Mesenchymal stem cell (in vitro differentiated cells and primary cell): Measurements from ENCODE around the gene TRIM34.

ENCODE experiments used
- DNase-seq: peaks from one replicate; pipeline ENCODE4 v3.0.0-alpha.2; 2013
- H2AFZ ChIP-seq: one replicate; pipeline ENCODE4 v1.6.1; 2013; ENCODE audit warnings: low read depth, mild to moderate bottlenecking, control low read depth, inconsistent platforms, low read length, moderate library complexity
- H2AK5ac ChIP-seq: 2 replicates; pipeline ENCODE4 v1.6.1; 2013; ENCODE audit warnings: low read length, moderate library complexity, mild to moderate bottlenecking, inconsistent platforms; ENCODE audit not compliant: severe bottlenecking
- H2BK120ac ChIP-seq: one replicate; pipeline ENCODE4 v1.6.1; 2013; ENCODE audit warnings: low read depth, mild to moderate bottlenecking, inconsistent platforms, low read length, moderate library complexity
- H2BK12ac ChIP-seq, 2 experiments: one replicate each; pipeline ENCODE4 v1.6.1; 2013; ENCODE audit warnings: inconsistent platforms in 2 of 2, low read length in 2 of 2, mild to moderate bottlenecking in 2 of 2, moderate library complexity in 2 of 2, control low read depth in 1 of 2
- H2BK15ac ChIP-seq: one replicate; pipeline ENCODE4 v1.6.1; 2013; ENCODE audit warnings: mild to moderate bottlenecking, low read depth, inconsistent platforms; ENCODE audit not compliant: poor library complexity, severe bottlenecking
- H2BK5ac ChIP-seq: 2 replicates; pipeline ENCODE4 v1.6.1; 2013; ENCODE audit warnings: low read depth, mild to moderate bottlenecking, low read length, control low read depth, inconsistent platforms; ENCODE audit not compliant: poor library complexity, severe bottlenecking
- H3K14ac ChIP-seq, 2 experiments: one replicate each; pipeline ENCODE4 v1.6.1; 2013; ENCODE audit warnings: inconsistent platforms in 2 of 2, low read length in 2 of 2, control low read depth in 1 of 2, mild to moderate bottlenecking in 1 of 2, moderate library complexity in 1 of 2
- H3K18ac ChIP-seq, 2 experiments: one replicate each; pipeline ENCODE4 v1.6.1; 2013; ENCODE audit warnings: inconsistent platforms in 2 of 2, low read length in 2 of 2, control low read depth in 1 of 2, low read depth in 1 of 2, mild to moderate bottlenecking in 1 of 2
- H3K23ac ChIP-seq, 2 experiments: one replicate each; pipeline ENCODE4 v1.6.1; 2013; ENCODE audit warnings: inconsistent platforms in 2 of 2, low read length in 2 of 2, mild to moderate bottlenecking in 2 of 2, moderate library complexity in 2 of 2, control low read depth in 1 of 2
- H3K27ac ChIP-seq: 2 replicates; pipeline ENCODE4 v1.5.1; 2013; ENCODE audit warnings: mild to moderate bottlenecking, moderate library complexity, low read length, control low read depth, inconsistent platforms; ENCODE audit not compliant: poor library complexity, severe bottlenecking
- H3K27me3 ChIP-seq, 2 experiments: 2 replicates each; pipeline versions ENCODE4 v1.6.1 to v1.7.0; 2013; ENCODE audit warnings: low read length in 2 of 2, mild to moderate bottlenecking in 2 of 2, moderate library complexity in 2 of 2, control low read depth in 1 of 2, inconsistent platforms in 1 of 2; ENCODE audit not compliant: control insufficient read depth in 1 of 2, insufficient read depth in 1 of 2
- H3K36me3 ChIP-seq, 2 experiments: 2 replicates each; pipeline versions ENCODE4 v1.6.1 to v1.7.0; 2013; ENCODE audit warnings: low read length in 2 of 2, control low read depth in 1 of 2, inconsistent platforms in 1 of 2, low read depth in 1 of 2, mild to moderate bottlenecking in 1 of 2; ENCODE audit not compliant: insufficient read depth in 2 of 2, control insufficient read depth in 1 of 2
- H3K4ac ChIP-seq, 2 experiments: one replicate each; pipeline ENCODE4 v1.6.1; 2013; ENCODE audit warnings: inconsistent platforms in 2 of 2, low read length in 2 of 2, mild to moderate bottlenecking in 2 of 2, moderate library complexity in 2 of 2, control low read depth in 1 of 2, low read depth in 1 of 2
- H3K4me1 ChIP-seq: 2 replicates; pipeline ENCODE4 v1.6.1; 2013; ENCODE audit warnings: low read depth, low read length, control low read depth; ENCODE audit not compliant: control insufficient read depth, insufficient read depth
- H3K4me2 ChIP-seq: 2 replicates; pipeline ENCODE4 v1.6.1; 2013; ENCODE audit warnings: low read length, mild to moderate bottlenecking, inconsistent platforms; ENCODE audit not compliant: poor library complexity, severe bottlenecking
- H3K4me3 ChIP-seq, 2 experiments: 2 replicates each; pipeline versions ENCODE4 v1.5.1 to v1.7.0; 2013; ENCODE audit warnings: low read length in 2 of 2, mild to moderate bottlenecking in 2 of 2, control low read depth in 1 of 2, low read depth in 1 of 2; ENCODE audit not compliant: insufficient read depth in 1 of 2
- H3K79me1 ChIP-seq: replicated peaks from 2 replicates; pipeline ENCODE4 v1.6.1; 2013; ENCODE audit warnings: mild to moderate bottlenecking, control low read depth, low read length, inconsistent platforms; ENCODE audit not compliant: poor library complexity, severe bottlenecking
- H3K9ac ChIP-seq: 2 replicates; pipeline ENCODE4 v1.7.0; 2013; ENCODE audit warnings: mild to moderate bottlenecking, low read length, moderate library complexity
- H3K9me3 ChIP-seq: 2 replicates; pipeline ENCODE4 v1.7.0; 2013; ENCODE audit warnings: mild to moderate bottlenecking, low read length; ENCODE audit not compliant: control insufficient read depth
- H4K8ac ChIP-seq: one replicate; pipeline ENCODE4 v1.6.1; 2013; ENCODE audit warnings: inconsistent platforms, mild to moderate bottlenecking, low read length, moderate library complexity
- H4K91ac ChIP-seq: one replicate; pipeline ENCODE4 v1.6.1; 2013; ENCODE audit warnings: mild to moderate bottlenecking, low read length, inconsistent platforms
- WGBS: methylation state at CpG from one replicate; pipeline ENCODE4 v1.1.7; 2013; ENCODE audit warnings: mixed read lengths; 5-methylcytosine and 5-hydroxymethylcytosine counted together

Gene TRIM34

GRCh38 chr11:5618807-5619206 is 6.0 kb upstream of the TRIM34 start:
- Histone ChIP-seq H3K4ac (no peak overlapping the region), H3K36me3 (no peaks in the 10 kb centered on the region), H3K14ac (no peak overlapping the region), H3K9ac (no peak overlapping the region), H2AK5ac (no peak overlapping the region), H3K27ac (no peak overlapping the region), H3K9me3 (no peaks in the 10 kb centered on the region), H2BK12ac (peak overlapping the region in 1 of 2 experiments; percentile 18), H2BK15ac (no peak overlapping the region), H3K4me3 (no peak overlapping the region), H2AFZ (no peak overlapping the region), H2BK5ac (no peak overlapping the region), H3K18ac (peak overlapping the region in 1 of 2 experiments; percentile 41), H3K23ac (no peak overlapping the region), H4K91ac (no peak overlapping the region), H4K8ac (no peak overlapping the region), H2BK120ac (no peak overlapping the region), H3K79me1 (no peaks in the 10 kb centered on the region), H3K27me3 (no peaks in the 10 kb centered on the region), H3K4me1 (peaks cover 4% of the 10 kb centered on the region), H3K4me2 (no peak overlapping the region)
- DNase-seq: peak; percentile 71
- 41% methylated on average over 3 of the region's 3 CpGs for WGBS

- H3K9me3 ChIP-seq: no peaks in the 10 kb centered on the region
- H2BK120ac ChIP-seq: peak overlapping the region; percentile 8
- peak; percentile 94 for DNase-seq
- H3K14ac ChIP-seq: no peak overlapping the region
- H3K9ac ChIP-seq: peak overlapping the region; percentile 53
- peak overlapping the region; percentile 74 for H3K27ac ChIP-seq
- peak overlapping the region in 1 of 2 experiments; percentile 6 for H3K4ac ChIP-seq
- 0% methylated on average over 2 of the region's 3 CpGs for WGBS
- H3K4me2 ChIP-seq: peak overlapping the region; percentile 57
- peaks cover 7% of the 10 kb centered on the region for H3K4me1 ChIP-seq
- no peaks in the 10 kb centered on the region for H3K79me1 ChIP-seq
- no peak overlapping the region for H2AFZ ChIP-seq
- no peak overlapping the region for H3K23ac ChIP-seq
- no peaks in the 10 kb centered on the region for H3K36me3 ChIP-seq
- peak overlapping the region; percentile 51 to 95 for H2BK12ac ChIP-seq
- H3K18ac ChIP-seq: peak overlapping the region; percentile 44 to 86
- no peak overlapping the region for H2AK5ac ChIP-seq
- peak overlapping the region; percentile 67 for H2BK15ac ChIP-seq
- H2BK5ac ChIP-seq: no peak overlapping the region
- H3K27me3 ChIP-seq: no peaks in the 10 kb centered on the region
- H3K4me3 ChIP-seq: peak overlapping the region in 1 of 2 experiments; percentile 32
- peak overlapping the region; percentile 80 for H4K8ac ChIP-seq
- H4K91ac ChIP-seq: peak overlapping the region; percentile 86
Observed at GRCh38 chr11:5620651-5621521, 3.9 kb upstream of the TRIM34 start.

- Histone ChIP-seq H3K9me3 (no peaks in the 10 kb centered on the region), H3K4me3 (no peak overlapping the region), H2BK12ac (peak overlapping the region; percentile 12 to 66), H2AK5ac (peak overlapping the region; percentile 13), H3K14ac (no peak overlapping the region), H4K91ac (peak overlapping the region; percentile 80), H3K18ac (peak overlapping the region; percentile 54 to 83), H3K79me1 (no peaks in the 10 kb centered on the region), H3K4ac (no peak overlapping the region), H3K36me3 (no peaks in the 10 kb centered on the region), H4K8ac (peak overlapping the region; percentile 60), H3K27ac (peak overlapping the region; percentile 74), H2BK15ac (no peak overlapping the region), H3K27me3 (no peaks in the 10 kb centered on the region), H2BK120ac (peak overlapping the region; percentile 49), H3K4me2 (no peak overlapping the region), H2BK5ac (no peak overlapping the region), H3K9ac (peak overlapping the region; percentile 38), H2AFZ (no peak overlapping the region), H3K23ac (no peak overlapping the region), H3K4me1 (peaks cover 7% of the 10 kb centered on the region)
- DNase-seq: no peak
Observed at GRCh38 chr11:5621580-5621979, 3.2 kb upstream of the TRIM34 start.

GRCh38 chr11:5622802-5623201 is 2.0 kb upstream of the TRIM34 start:
- H2BK120ac ChIP-seq: no peak overlapping the region
- no peaks in the 10 kb centered on the region for H3K36me3 ChIP-seq
- no peak overlapping the region for H2BK5ac ChIP-seq
- no peak overlapping the region for H2BK15ac ChIP-seq
- no peak overlapping the region for H3K27ac ChIP-seq
- no peaks in the 10 kb centered on the region for H3K9me3 ChIP-seq
- no peak overlapping the region for H3K14ac ChIP-seq
- H3K79me1 ChIP-seq: no peaks in the 10 kb centered on the region
- WGBS: 100% methylated on average over 3 of the region's 3 CpGs
- H2AFZ ChIP-seq: no peak overlapping the region
- no peak for DNase-seq
- no peak overlapping the region for H3K9ac ChIP-seq
- no peak overlapping the region for H2AK5ac ChIP-seq
- H3K18ac ChIP-seq: no peak overlapping the region
- no peak overlapping the region for H3K4ac ChIP-seq
- no peak overlapping the region for H3K23ac ChIP-seq
- H4K8ac ChIP-seq: no peak overlapping the region
- H2BK12ac ChIP-seq: peak overlapping the region in 1 of 2 experiments; percentile 14
- no peak overlapping the region for H3K4me2 ChIP-seq
- H3K4me1 ChIP-seq: peaks cover 7% of the 10 kb centered on the region
- no peak overlapping the region for H4K91ac ChIP-seq
- H3K4me3 ChIP-seq: no peak overlapping the region
- no peaks in the 10 kb centered on the region for H3K27me3 ChIP-seq
